A549 (cell line): Measurements from ENCODE around the gene CD80. TPM values are rescaled to one million over a fixed set of nuclear protein-coding genes. Genes with fewer than 3 reads are reported as not detected.
A peak's percentile ranks its signal among the peaks of the same experiment; 100 is the strongest.

Source experiments
- ATAC-seq, 2 experiments: fragments of 200-7000 bp in 1 of 2; fragments of >200 bp in 1 of 2; cut with Nextera tagmentation in 1 of 2; cut with Tn5 transposase in 1 of 2; 3 replicates each; pipeline versions ENCODE4 v1.8.0 to v1.9.1; 2018 to 2020; ENCODE audit warnings: mild to moderate bottlenecking in 1 of 2, moderate library complexity in 1 of 2
- CTCF ChIA-PET: fragments of 300-600 bp; sonication (Branson Sonifier 250); formaldehyde crosslinking; extraction: SDS; loops from one replicate; lab custom pipeline; 2021; ENCODE audit warnings: antibody characterized with exemption, inconsistent platforms; lab: Yijun Ruan, JAX
- POLR2A ChIA-PET: fragments of 350-600 bp; formaldehyde crosslinking; extraction: SDS; loops from one replicate; lab custom pipeline; 2021; ENCODE audit warnings: antibody characterized with exemption, inconsistent platforms; lab: Yijun Ruan, JAX
- DNase-seq, 2 experiments: peaks; one replicate each; pipeline versions ENCODE4 v3.0.0 to v3.0.0-alpha.2; 2011 to 2016; ENCODE audit warnings: low read depth in 1 of 2, low spot score in 1 of 2
- FAIRE-seq: peaks from 2 replicates; lab custom pipeline; 2011; peaks lifted over from hg19 to GRCh38; lab: Jason Lieb, UNC
- H3K27ac ChIP-seq, 2 experiments: fragments of >200 bp; sonication (Bioruptor Twin); formaldehyde crosslinking; 3 replicates each; pipeline ENCODE4 v1.5.1; 2016 to 2017
- H3K4me1 ChIP-seq: fragments of >200 bp; sonication (Bioruptor Twin); formaldehyde crosslinking; 3 replicates; pipeline ENCODE4 v1.6.1; 2016
- H3K4me2 ChIP-seq: fragments of >200 bp; sonication (Bioruptor Twin); formaldehyde crosslinking; 3 replicates; pipeline ENCODE4 v1.6.1; 2016
- H3K4me3 ChIP-seq: fragments of >200 bp; sonication (Bioruptor Twin); formaldehyde crosslinking; 3 replicates; pipeline ENCODE4 v1.5.1; 2016
- H3K9me3 ChIP-seq: fragments of >200 bp; sonication (Bioruptor Twin); formaldehyde crosslinking; 3 replicates; pipeline ENCODE4 v1.6.1; 2016
- CBX2 ChIP-seq: fragments of 200-600 bp; sonication (generic); IDR thresholded peaks from 2 replicates; pipeline ENCODE4 v1.6.1; 2016; ENCODE audit warnings: low read depth, mild to moderate bottlenecking, borderline replicate concordance
- CBX8 ChIP-seq: fragments of 200-600 bp; sonication (generic); IDR thresholded peaks from 2 replicates; pipeline ENCODE4 v1.6.1; 2016
- CEBPB ChIP-seq, 2 experiments: fragments of >200 bp in 1 of 2; sonication (Bioruptor Twin) in 1 of 2; formaldehyde crosslinking in 1 of 2; IDR thresholded peaks; 2 replicates each; pipeline ENCODE4 v1.6.1; 2012 to 2016
- CHD2 ChIP-seq: fragments of 150-350 bp; IDR thresholded peaks from 2 replicates; pipeline ENCODE4 v1.6.1; 2014; ENCODE audit warnings: low read length; ENCODE audit not compliant: partially characterized antibody
- CHD4 ChIP-seq: fragments of 200-600 bp; sonication (generic); IDR thresholded peaks from 2 replicates; pipeline ENCODE4 v1.6.1; 2016; ENCODE audit warnings: antibody characterized with exemption, mild to moderate bottlenecking, borderline replicate concordance
- E2F6 ChIP-seq: IDR thresholded peaks from 2 replicates; pipeline ENCODE4 v1.6.1; 2012; ENCODE audit warnings: low read depth, borderline replicate concordance
- EHF ChIP-seq: fragments of 250-450 bp; sonication (Bioruptor Pico); IDR thresholded peaks from 2 replicates; pipeline ENCODE4 v1.5.0; 2020; ENCODE audit warnings: mild to moderate bottlenecking
- EHMT2 ChIP-seq: fragments of 200-600 bp; sonication (generic); IDR thresholded peaks from 2 replicates; pipeline ENCODE4 v1.6.1; 2016; ENCODE audit warnings: antibody characterized with exemption, low read depth, mild to moderate bottlenecking, moderate library complexity
- EP300 ChIP-seq, 2 experiments: fragments of >200 bp; sonication (Bioruptor Twin); formaldehyde crosslinking; IDR thresholded peaks; 2 replicates in 1 of 2; 3 replicates in 1 of 2; pipeline ENCODE4 v1.6.1; 2016 to 2017
- FOXS1 ChIP-seq: fragments of 250-450 bp; sonication (Bioruptor Pico); IDR thresholded peaks from 2 replicates; pipeline ENCODE4 v1.5.0; 2020; ENCODE audit warnings: mild to moderate bottlenecking, moderate library complexity
- GATA3 ChIP-seq: IDR thresholded peaks from 2 replicates; pipeline ENCODE4 v1.6.1; 2012; ENCODE audit warnings: borderline replicate concordance
- HOXA7 ChIP-seq: fragments of 250-450 bp; sonication (Bioruptor Pico); IDR thresholded peaks from 2 replicates; pipeline ENCODE4 v1.5.0; 2020; ENCODE audit warnings: mild to moderate bottlenecking, moderate library complexity
- MAZ ChIP-seq: fragments of 150-350 bp; IDR thresholded peaks from 2 replicates; pipeline ENCODE4 v1.6.1; 2014; ENCODE audit warnings: antibody characterized with exemption, low read depth, low read length, borderline replicate concordance
- NPAS2 ChIP-seq: fragments of 250-450 bp; sonication (Bioruptor Pico); IDR thresholded peaks from 2 replicates; pipeline ENCODE4 v1.8.0; 2022; ENCODE audit warnings: mild to moderate bottlenecking, moderate library complexity, borderline replicate concordance
- POLR2AphosphoS2 ChIP-seq: conservative IDR thresholded peaks from 2 replicates; pipeline ENCODE4 v1.6.1; 2012; ENCODE audit warnings: low read length, improper control_type of control experiment, inconsistent platforms
- RAD21 ChIP-seq, 2 experiments: fragments of >200 bp in 1 of 2; sonication (Bioruptor Twin) in 1 of 2; formaldehyde crosslinking in 1 of 2; IDR thresholded peaks in 1 of 2; conservative IDR thresholded peaks in 1 of 2; 2 replicates in 1 of 2; 3 replicates in 1 of 2; pipeline ENCODE4 v1.6.1; 2012 to 2018; ENCODE audit warnings: inconsistent platforms in 1 of 2
- RARB ChIP-seq: fragments of 250-450 bp; sonication (Bioruptor Pico); IDR thresholded peaks from 2 replicates; pipeline ENCODE4 v1.8.0; 2021; ENCODE audit warnings: mild to moderate bottlenecking, moderate library complexity
- SREBF2 ChIP-seq: fragments of 450-650 bp; IDR thresholded peaks from 2 replicates; pipeline ENCODE4 v1.6.1; 2014; ENCODE audit warnings: mild to moderate bottlenecking, moderate library complexity
- ZNF302 ChIP-seq: fragments of 250-450 bp; sonication (Bioruptor Pico); IDR thresholded peaks from 2 replicates; pipeline ENCODE4 v1.9.0; 2021; ENCODE audit warnings: inconsistent platforms, mild to moderate bottlenecking, moderate library complexity
- WGBS: methylation state at CpG from one replicate; pipeline ENCODE4 v1.1.6; 2017; ENCODE audit errors: missing lambda C conversion rate; 5-methylcytosine and 5-hydroxymethylcytosine counted together
- polyA plus RNA-seq, 4 experiments: library from polyadenylated mRNA; depleted of rRNA in 3 of 4; stranded (reverse); fragments of >200 nt; fragmentation: RNase III in 1 of 4; extraction: RNeasy Plus Mini Kit Qiagen cat#74134 plus additional on column Dnase treatment in 1 of 4; gene quantifications; 2 replicates in 3 of 4; 3 replicates in 1 of 4; pipeline ENCODE4 v1.2.3, GENCODE V29; 2011 to 2017
- TF ChIP-seq, protein P1 (sequence below): IDR thresholded peaks from 2 replicates; pipeline ENCODE4 v1.6.1; 2012
- TF ChIP-seq, protein P2 (sequence below): fragments of >200 bp; sonication (Bioruptor Twin); formaldehyde crosslinking; IDR thresholded peaks from 3 replicates; pipeline ENCODE4 v1.6.1; 2016
- TF ChIP-seq, protein P3 (sequence below): fragments of >200 bp; sonication (Bioruptor Twin); formaldehyde crosslinking; IDR thresholded peaks from 2 replicates; pipeline ENCODE4 v1.6.1; 2016
- TF ChIP-seq, protein P4 (sequence below): fragments of >200 bp; sonication (Bioruptor Twin); formaldehyde crosslinking; IDR thresholded peaks from 3 replicates; pipeline ENCODE4 v1.5.1; 2016
- TF ChIP-seq, protein P5 (sequence below): IDR thresholded peaks from 2 replicates; pipeline ENCODE4 v1.6.1; 2012

The CD80 gene
- polyA plus RNA-seq, 2 of the 4 experiments (the other 2 are of a cell fraction): 0.08 TPM; not detected in 1

GRCh38 chr3:119494597-119494996 lies 64.8 kb downstream of the CD80 start:
- POLR2A ChIA-PET: interaction anchor here (0.6 to 1.4 kb wide), 2 partner anchors 31 to 254 kb away, joined by 3 to 6 read pairs; partner anchors contain the start of gene TMEM39A
- Histone ChIP-seq H3K27ac (no peak overlapping the region), H3K4me2 (no peak overlapping the region), H3K4me1 (peaks cover 9% of the 10 kb centered on the region), H3K4me3 (no peak overlapping the region), H3K9me3 (no peaks in the 10 kb centered on the region)
- FAIRE-seq (no peak), ATAC-seq (no peak), DNase-seq (peak in 1 of 2 experiments; percentile 20)
- TF ChIP-seq, protein P1, sequence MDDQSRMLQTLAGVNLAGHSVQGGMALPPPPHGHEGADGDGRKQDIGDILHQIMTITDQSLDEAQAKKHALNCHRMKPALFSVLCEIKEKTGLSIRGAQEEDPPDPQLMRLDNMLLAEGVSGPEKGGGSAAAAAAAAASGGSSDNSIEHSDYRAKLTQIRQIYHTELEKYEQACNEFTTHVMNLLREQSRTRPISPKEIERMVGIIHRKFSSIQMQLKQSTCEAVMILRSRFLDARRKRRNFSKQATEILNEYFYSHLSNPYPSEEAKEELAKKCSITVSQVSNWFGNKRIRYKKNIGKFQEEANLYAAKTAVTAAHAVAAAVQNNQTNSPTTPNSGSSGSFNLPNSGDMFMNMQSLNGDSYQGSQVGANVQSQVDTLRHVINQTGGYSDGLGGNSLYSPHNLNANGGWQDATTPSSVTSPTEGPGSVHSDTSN: no peak
- TF ChIP-seq CBX2 (no peak), EHMT2 (no peak), NPAS2 (CRISPR knock-in tag) (no peak), MAZ (no peak), CHD2 (no peak), FOXS1 (CRISPR knock-in tag) (no peak), SREBF2 (no peak), ZNF302 (CRISPR knock-in tag) (no peak), RARB (CRISPR knock-in tag) (no peak), CHD4 (no peak), E2F6 (no peak)
- WGBS: 69% methylated on average over 2 of the region's 2 CpGs
- CTCF ChIA-PET: interaction anchor here (0.6 to 1.0 kb wide), 4 partner anchors 10 to 217 kb away, joined by 3 read pairs; no protein-coding TSS in a partner anchor

GRCh38 chr3:119492810-119493209 lies 66.6 kb downstream of the CD80 start:
- no peak overlapping the region for H3K4me3 ChIP-seq
- POLR2A ChIA-PET: no interaction called here
- DNase-seq: no peak
- WGBS: 84% methylated on average over 3 of the region's 3 CpGs
- no peaks in the 10 kb centered on the region for H3K9me3 ChIP-seq
- peaks cover 5% of the 10 kb centered on the region; the same call in 1 of the 3 replicates for H3K4me1 ChIP-seq
- no peak overlapping the region for H3K27ac ChIP-seq
- TF ChIP-seq CBX8: no peak
- TF ChIP-seq, protein P2, sequence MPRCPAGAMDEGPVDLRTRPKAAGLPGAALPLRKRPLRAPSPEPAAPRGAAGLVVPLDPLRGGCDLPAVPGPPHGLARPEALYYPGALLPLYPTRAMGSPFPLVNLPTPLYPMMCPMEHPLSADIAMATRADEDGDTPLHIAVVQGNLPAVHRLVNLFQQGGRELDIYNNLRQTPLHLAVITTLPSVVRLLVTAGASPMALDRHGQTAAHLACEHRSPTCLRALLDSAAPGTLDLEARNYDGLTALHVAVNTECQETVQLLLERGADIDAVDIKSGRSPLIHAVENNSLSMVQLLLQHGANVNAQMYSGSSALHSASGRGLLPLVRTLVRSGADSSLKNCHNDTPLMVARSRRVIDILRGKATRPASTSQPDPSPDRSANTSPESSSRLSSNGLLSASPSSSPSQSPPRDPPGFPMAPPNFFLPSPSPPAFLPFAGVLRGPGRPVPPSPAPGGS: no peak
- no peak for TF ChIP-seq EHF (CRISPR knock-in tag)
- TF ChIP-seq, protein P3, sequence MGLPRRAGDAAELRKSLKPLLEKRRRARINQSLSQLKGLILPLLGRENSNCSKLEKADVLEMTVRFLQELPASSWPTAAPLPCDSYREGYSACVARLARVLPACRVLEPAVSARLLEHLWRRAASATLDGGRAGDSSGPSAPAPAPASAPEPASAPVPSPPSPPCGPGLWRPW: no peak
- TF ChIP-seq, protein P4, sequence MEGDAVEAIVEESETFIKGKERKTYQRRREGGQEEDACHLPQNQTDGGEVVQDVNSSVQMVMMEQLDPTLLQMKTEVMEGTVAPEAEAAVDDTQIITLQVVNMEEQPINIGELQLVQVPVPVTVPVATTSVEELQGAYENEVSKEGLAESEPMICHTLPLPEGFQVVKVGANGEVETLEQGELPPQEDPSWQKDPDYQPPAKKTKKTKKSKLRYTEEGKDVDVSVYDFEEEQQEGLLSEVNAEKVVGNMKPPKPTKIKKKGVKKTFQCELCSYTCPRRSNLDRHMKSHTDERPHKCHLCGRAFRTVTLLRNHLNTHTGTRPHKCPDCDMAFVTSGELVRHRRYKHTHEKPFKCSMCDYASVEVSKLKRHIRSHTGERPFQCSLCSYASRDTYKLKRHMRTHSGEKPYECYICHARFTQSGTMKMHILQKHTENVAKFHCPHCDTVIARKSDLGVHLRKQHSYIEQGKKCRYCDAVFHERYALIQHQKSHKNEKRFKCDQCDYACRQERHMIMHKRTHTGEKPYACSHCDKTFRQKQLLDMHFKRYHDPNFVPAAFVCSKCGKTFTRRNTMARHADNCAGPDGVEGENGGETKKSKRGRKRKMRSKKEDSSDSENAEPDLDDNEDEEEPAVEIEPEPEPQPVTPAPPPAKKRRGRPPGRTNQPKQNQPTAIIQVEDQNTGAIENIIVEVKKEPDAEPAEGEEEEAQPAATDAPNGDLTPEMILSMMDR: no peak
- TF ChIP-seq HOXA7 (CRISPR knock-in tag): no peak
- no peak for TF ChIP-seq EP300 (IDR thresholded peaks at IDR 0.05)
- TF ChIP-seq, protein P5, sequence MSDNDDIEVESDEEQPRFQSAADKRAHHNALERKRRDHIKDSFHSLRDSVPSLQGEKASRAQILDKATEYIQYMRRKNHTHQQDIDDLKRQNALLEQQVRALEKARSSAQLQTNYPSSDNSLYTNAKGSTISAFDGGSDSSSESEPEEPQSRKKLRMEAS: no peak
- TF ChIP-seq RAD21 (conservative IDR thresholded peaks at IDR 0.05 in 1 of 2, IDR thresholded peaks at IDR 0.05 in 1 of 2): no peak
- TF ChIP-seq ZNF302 (CRISPR knock-in tag): no peak
- TF ChIP-seq CEBPB (IDR thresholded peaks at IDR 0.05): no peak
- TF ChIP-seq POLR2AphosphoS2: no peak
- TF ChIP-seq GATA3: no peak
- TF ChIP-seq, protein P1: no peak
- TF ChIP-seq, all 56 proteins: peak for 0
- ATAC-seq (no peak), FAIRE-seq (no peak)
- CTCF ChIA-PET: no interaction called here
- H3K4me2 ChIP-seq: no peak overlapping the region
